Panc1 (cell line): ENCODE measurements around the gene THRB. TPM values are rescaled to one million over a fixed set of nuclear protein-coding genes. Genes with fewer than 3 reads are reported as not detected.

ENCODE experiments used
- ATAC-seq: fragments of 200-7000 bp; cut with Tn5 transposase; 2 replicates; pipeline ENCODE4 v1.9.1; 2020; ENCODE audit warnings: mild to moderate bottlenecking, moderate library complexity
- BruUV-seq: library from RNA; stranded (reverse); fragments of 400-500 nt; replicated peaks from 2 replicates; lab custom pipeline; 2021; lab: Mats Ljungman, UMichigan
- CTCF ChIA-PET: fragments of 300-600 bp; sonication (Branson Sonifier 250); formaldehyde crosslinking; loops from one replicate; lab custom pipeline; 2022; ENCODE audit warnings: antibody characterized with exemption; lab: Charles Lee
- POLR2A ChIA-PET: fragments of 300-600 bp; sonication (Branson Sonifier 250); formaldehyde crosslinking; loops from one replicate; lab custom pipeline; 2022; ENCODE audit warnings: antibody characterized with exemption; lab: Charles Lee
- DNase-seq: peaks from one replicate; pipeline ENCODE4 v3.0.0-alpha.2; 2010; ENCODE audit warnings: low read depth, low spot score
- H3K27ac ChIP-seq: 2 replicates; pipeline ENCODE4 v1.5.1; 2011; ENCODE audit warnings: mild to moderate bottlenecking, low read length, inconsistent platforms
- H3K27me3 ChIP-seq: fragments of 200-500 bp; sonication (Bioruptor generic); 2 replicates; pipeline ENCODE4 v1.6.0; 2014; ENCODE audit warnings: low read length, inconsistent platforms; ENCODE audit not compliant: control insufficient read depth, insufficient read depth
- H3K36me3 ChIP-seq: fragments of 200-500 bp; sonication (Bioruptor generic); 2 replicates; pipeline ENCODE4 v1.5.1; 2014; ENCODE audit warnings: inconsistent platforms, mild to moderate bottlenecking, low read length, moderate library complexity; ENCODE audit not compliant: control insufficient read depth, insufficient read depth
- H3K4me1 ChIP-seq: 2 replicates; pipeline ENCODE4 v1.5.1; 2011; ENCODE audit warnings: inconsistent platforms, mild to moderate bottlenecking, low read length, moderate library complexity; ENCODE audit not compliant: control insufficient read depth, insufficient read depth
- H3K4me3 ChIP-seq, 2 experiments: 2 replicates each; pipeline ENCODE4 v1.5.1; 2011 to 2012; ENCODE audit warnings: low read depth in 2 of 2, low read length in 2 of 2, mild to moderate bottlenecking in 2 of 2, inconsistent platforms in 1 of 2, moderate library complexity in 1 of 2
- H3K9me3 ChIP-seq: fragments of 200-500 bp; sonication (Bioruptor generic); 2 replicates; pipeline ENCODE4 v1.5.1; 2014; ENCODE audit warnings: low read depth, mild to moderate bottlenecking, inconsistent platforms, low read length, moderate library complexity; ENCODE audit not compliant: control insufficient read depth, insufficient read depth
- POLR2AphosphoS5 ChIP-seq: IDR thresholded peaks from 2 replicates; pipeline ENCODE4 v1.6.1; 2012; ENCODE audit warnings: mild to moderate bottlenecking, low read depth, low read length, moderate library complexity
- SIN3A ChIP-seq: IDR thresholded peaks from 2 replicates; pipeline ENCODE4 v1.6.1; 2012; ENCODE audit warnings: low read depth, mild to moderate bottlenecking, low read length, moderate library complexity, borderline replicate concordance; ENCODE audit not compliant: insufficient read depth
- TCF7L2 ChIP-seq: IDR thresholded peaks from 2 replicates; pipeline ENCODE4 v1.6.1; 2011; ENCODE audit warnings: mild to moderate bottlenecking, low read depth, low read length, inconsistent platforms
- in situ Hi-C: cut with HindIII; loops from 2 replicates; pipeline ENCODE4 v1.10.0; 2016; ENCODE audit warnings: low sequenced_read_pairs, low pct_unique_long_range_greater_than_20kb
- intact Hi-C: fragments of 100-400 bp; cut with micrococcal nuclease; formaldehyde crosslinking; loops from one replicate; pipeline ENCODE4 v1.10.0; 2022; ENCODE audit not compliant: unreplicated experiment
- total RNA-seq: library from RNA; stranded (reverse); gene quantifications from one replicate; pipeline ENCODE4 v1.2.1, GENCODE V29; 2021; ENCODE audit not compliant: unreplicated experiment
- TF ChIP-seq, protein P1 (sequence below): fragments of 450-650 bp; IDR thresholded peaks from 2 replicates; pipeline ENCODE4 v1.5.1; 2017; ENCODE audit warnings: mild to moderate bottlenecking
- TF ChIP-seq, protein P2 (sequence below), 2 experiments: IDR thresholded peaks; 2 replicates each; pipeline ENCODE4 v1.6.1; 2011 to 2012; ENCODE audit warnings: low read depth in 2 of 2, control low read depth in 1 of 2, low read length in 1 of 2, mild to moderate bottlenecking in 1 of 2, moderate library complexity in 1 of 2; ENCODE audit not compliant: insufficient read depth in 1 of 2

The THRB gene
- total RNA-seq, 1 experiment from 2014 or later = 3.9 TPM

DNA sequence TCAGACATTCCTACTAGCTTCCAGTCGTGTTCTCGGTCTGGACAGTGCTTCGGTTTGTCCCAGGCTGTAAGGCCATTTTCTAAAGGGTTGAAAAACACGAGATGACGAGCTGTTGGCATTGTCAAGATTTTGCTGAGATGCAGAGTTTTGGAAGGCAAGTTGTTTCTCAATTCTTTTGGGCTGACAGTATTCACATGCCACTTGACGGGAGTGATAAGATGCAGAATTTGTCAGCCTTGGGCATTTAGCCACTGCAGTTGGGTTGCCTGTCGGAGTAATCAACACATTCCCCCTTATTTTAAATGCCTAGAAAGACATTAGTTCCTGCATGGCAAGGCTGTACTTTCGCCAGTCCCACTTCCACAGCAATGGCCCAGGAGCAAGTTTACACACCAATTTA, 304.4 kb downstream of the THRB start:
- in situ Hi-C loops = no loop called here
- CTCF ChIA-PET = no interaction called here
- no peaks in the 10 kb centered on the region for H3K27me3 ChIP-seq

DNA sequence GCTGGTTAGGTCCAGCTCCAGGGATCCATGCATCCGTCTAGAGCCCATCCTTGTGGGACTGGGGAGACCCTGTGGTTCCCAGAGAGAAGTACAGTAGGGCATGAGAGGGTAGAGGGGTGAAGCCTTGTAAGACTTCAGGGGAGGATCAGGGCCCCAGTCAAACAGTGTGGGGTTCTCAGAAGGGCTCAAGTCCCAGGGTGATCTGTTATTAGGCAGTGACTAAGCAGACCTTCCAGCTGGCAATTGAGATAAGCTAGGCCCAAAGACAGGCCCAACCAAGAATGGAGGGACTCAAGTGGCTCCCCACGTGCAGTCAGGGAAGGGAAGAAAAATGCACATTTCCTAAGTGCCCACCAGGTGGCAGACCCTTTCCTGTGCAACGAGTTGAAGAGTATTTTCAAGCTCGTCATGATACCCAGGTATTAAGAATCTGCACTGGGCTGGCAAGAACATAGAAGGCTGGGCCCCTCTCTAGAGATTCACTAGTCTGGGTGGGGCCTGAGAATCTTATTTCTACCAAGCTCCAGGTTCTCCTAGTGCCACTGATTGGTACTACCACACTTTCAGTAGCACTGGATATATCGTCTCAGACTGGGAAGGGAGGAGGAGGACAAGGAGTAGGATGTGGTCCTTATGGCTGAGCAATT, 308.8 kb downstream of the THRB start:
- Histone ChIP-seq H3K27me3 (no peaks in the 10 kb centered on the region), H3K27ac (no peak overlapping the region), H3K4me1 (no peaks in the 10 kb centered on the region), H3K36me3 (no peaks in the 10 kb centered on the region), H3K9me3 (no peaks in the 10 kb centered on the region), H3K4me3 (no peak overlapping the region)
- POLR2A ChIA-PET = no interaction called here
- intact Hi-C loops (loop anchor here (5.0 kb wide), 2 partner anchors 51 to 496 kb away; no protein-coding TSS in a partner anchor), in situ Hi-C loops (no loop called here)
- DNase-seq (peak; percentile 20), ATAC-seq (peak; percentile 78)
- TF ChIP-seq TCF7L2 (no peak), POLR2AphosphoS5 (no peak), SIN3A (no peak)
- TF ChIP-seq, protein P1, sequence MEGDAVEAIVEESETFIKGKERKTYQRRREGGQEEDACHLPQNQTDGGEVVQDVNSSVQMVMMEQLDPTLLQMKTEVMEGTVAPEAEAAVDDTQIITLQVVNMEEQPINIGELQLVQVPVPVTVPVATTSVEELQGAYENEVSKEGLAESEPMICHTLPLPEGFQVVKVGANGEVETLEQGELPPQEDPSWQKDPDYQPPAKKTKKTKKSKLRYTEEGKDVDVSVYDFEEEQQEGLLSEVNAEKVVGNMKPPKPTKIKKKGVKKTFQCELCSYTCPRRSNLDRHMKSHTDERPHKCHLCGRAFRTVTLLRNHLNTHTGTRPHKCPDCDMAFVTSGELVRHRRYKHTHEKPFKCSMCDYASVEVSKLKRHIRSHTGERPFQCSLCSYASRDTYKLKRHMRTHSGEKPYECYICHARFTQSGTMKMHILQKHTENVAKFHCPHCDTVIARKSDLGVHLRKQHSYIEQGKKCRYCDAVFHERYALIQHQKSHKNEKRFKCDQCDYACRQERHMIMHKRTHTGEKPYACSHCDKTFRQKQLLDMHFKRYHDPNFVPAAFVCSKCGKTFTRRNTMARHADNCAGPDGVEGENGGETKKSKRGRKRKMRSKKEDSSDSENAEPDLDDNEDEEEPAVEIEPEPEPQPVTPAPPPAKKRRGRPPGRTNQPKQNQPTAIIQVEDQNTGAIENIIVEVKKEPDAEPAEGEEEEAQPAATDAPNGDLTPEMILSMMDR = peak; percentile 74
- BruUV-seq = no TSS peak
- CTCF ChIA-PET = interaction anchor here (0.6 kb wide), 1 partner anchor 1281 kb away, joined by 4 read pairs; no protein-coding TSS in a partner anchor

More for the DNA sequence above, 304.4 kb downstream of the THRB start:
- Histone ChIP-seq H3K4me1 (no peaks in the 10 kb centered on the region), H3K36me3 (no peaks in the 10 kb centered on the region), H3K27ac (no peak overlapping the region), H3K4me3 (no peak overlapping the region), H3K9me3 (no peaks in the 10 kb centered on the region)
- BruUV-seq = no TSS peak
- TF ChIP-seq POLR2AphosphoS5 (no peak), TCF7L2 (no peak), SIN3A (no peak)
- TF ChIP-seq, protein P1 = no peak
- TF ChIP-seq, protein P2, sequence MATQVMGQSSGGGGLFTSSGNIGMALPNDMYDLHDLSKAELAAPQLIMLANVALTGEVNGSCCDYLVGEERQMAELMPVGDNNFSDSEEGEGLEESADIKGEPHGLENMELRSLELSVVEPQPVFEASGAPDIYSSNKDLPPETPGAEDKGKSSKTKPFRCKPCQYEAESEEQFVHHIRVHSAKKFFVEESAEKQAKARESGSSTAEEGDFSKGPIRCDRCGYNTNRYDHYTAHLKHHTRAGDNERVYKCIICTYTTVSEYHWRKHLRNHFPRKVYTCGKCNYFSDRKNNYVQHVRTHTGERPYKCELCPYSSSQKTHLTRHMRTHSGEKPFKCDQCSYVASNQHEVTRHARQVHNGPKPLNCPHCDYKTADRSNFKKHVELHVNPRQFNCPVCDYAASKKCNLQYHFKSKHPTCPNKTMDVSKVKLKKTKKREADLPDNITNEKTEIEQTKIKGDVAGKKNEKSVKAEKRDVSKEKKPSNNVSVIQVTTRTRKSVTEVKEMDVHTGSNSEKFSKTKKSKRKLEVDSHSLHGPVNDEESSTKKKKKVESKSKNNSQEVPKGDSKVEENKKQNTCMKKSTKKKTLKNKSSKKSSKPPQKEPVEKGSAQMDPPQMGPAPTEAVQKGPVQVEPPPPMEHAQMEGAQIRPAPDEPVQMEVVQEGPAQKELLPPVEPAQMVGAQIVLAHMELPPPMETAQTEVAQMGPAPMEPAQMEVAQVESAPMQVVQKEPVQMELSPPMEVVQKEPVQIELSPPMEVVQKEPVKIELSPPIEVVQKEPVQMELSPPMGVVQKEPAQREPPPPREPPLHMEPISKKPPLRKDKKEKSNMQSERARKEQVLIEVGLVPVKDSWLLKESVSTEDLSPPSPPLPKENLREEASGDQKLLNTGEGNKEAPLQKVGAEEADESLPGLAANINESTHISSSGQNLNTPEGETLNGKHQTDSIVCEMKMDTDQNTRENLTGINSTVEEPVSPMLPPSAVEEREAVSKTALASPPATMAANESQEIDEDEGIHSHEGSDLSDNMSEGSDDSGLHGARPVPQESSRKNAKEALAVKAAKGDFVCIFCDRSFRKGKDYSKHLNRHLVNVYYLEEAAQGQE (IDR thresholded peaks at IDR 0.05; ENCODE audit: insufficient read depth in 1 of 2, low read depth in 2 of 2, low read length in 1 of 2) = no peak
- intact Hi-C loops = no loop called here
- ATAC-seq (no peak), DNase-seq (no peak)
- POLR2A ChIA-PET = interaction anchor here (0.6 kb wide), 1 partner anchor 36 kb away, joined by 3 read pairs; no protein-coding TSS in a partner anchor
